Measurements from ENCODE around the gene GCNT1. TPM values are rescaled to one million over a fixed set of nuclear protein-coding genes. Genes with fewer than 3 reads are reported as not detected.
"Not testable (repeated sequence)": the region's sequence is repeated elsewhere in the genome, so short reads cannot be mapped to it uniquely, and the experiment has no call there.

GCNT1 gene
- total RNA-seq, 2 experiments from 2014 or later, result 0.36 to 0.53 TPM

DNA sequence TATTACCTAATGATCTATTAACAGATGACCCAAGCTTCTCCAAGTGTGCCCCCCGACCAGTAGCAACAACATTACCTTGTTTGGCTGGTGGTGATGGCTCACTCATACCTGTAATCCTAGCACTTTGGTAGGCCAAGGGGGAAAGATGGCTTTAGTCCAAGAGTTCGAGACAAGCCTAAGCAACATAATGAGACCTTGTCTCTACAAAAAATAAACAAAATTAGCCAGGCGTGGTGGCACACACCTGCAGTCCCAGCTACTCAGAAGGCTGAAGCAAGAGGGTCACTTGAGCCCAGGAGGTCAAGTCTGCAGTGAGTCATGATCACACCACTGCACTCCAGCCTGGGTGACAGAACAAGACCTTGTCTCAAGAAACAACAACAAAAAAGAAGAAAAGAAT, 62.9 kb downstream of the GCNT1 start:
- H3K27me3 Mint-ChIP-seq, result no peaks in the 10 kb centered on the region
- H3K36me3 Mint-ChIP-seq (ENCODE audit: low read depth), result no peaks in the 10 kb centered on the region
- Histone ChIP-seq H3K27me3 (ENCODE audit: control insufficient read depth in 1 of 2, insufficient read depth in 2 of 2, low read length in 2 of 2) (no peaks in the 10 kb centered on the region), H3K4me1 (ENCODE audit: insufficient read depth, low read length) (no peaks in the 10 kb centered on the region), H3K4me3 (ENCODE audit: low read length) (no peak overlapping the region), H3K36me3 (ENCODE audit: insufficient read depth, low read length) (no peaks in the 10 kb centered on the region), H3K9me3 (ENCODE audit: control insufficient read depth in 1 of 2, insufficient read depth in 1 of 2, low read length in 2 of 2) (no peaks in the 10 kb centered on the region), H3K27ac (ENCODE audit: low read depth in 1 of 2, low read length in 2 of 2) (no peak overlapping the region)
- ChIA-PET CTCF (no interaction called here), POLR2A (no interaction called here)
- intact Hi-C loops (cut with DNase I, micrococcal nuclease), result no loop called here
- H3K4me1 Mint-ChIP-seq (ENCODE audit: low read depth), result no peaks in the 10 kb centered on the region
- H3K9me3 Mint-ChIP-seq, result no peaks in the 10 kb centered on the region
- TF ChIP-seq, protein P1, sequence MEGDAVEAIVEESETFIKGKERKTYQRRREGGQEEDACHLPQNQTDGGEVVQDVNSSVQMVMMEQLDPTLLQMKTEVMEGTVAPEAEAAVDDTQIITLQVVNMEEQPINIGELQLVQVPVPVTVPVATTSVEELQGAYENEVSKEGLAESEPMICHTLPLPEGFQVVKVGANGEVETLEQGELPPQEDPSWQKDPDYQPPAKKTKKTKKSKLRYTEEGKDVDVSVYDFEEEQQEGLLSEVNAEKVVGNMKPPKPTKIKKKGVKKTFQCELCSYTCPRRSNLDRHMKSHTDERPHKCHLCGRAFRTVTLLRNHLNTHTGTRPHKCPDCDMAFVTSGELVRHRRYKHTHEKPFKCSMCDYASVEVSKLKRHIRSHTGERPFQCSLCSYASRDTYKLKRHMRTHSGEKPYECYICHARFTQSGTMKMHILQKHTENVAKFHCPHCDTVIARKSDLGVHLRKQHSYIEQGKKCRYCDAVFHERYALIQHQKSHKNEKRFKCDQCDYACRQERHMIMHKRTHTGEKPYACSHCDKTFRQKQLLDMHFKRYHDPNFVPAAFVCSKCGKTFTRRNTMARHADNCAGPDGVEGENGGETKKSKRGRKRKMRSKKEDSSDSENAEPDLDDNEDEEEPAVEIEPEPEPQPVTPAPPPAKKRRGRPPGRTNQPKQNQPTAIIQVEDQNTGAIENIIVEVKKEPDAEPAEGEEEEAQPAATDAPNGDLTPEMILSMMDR (IDR thresholded peaks at IDR 0.05), result no peak
- ATAC-seq (ENCODE audit: poor library complexity), result no peak
- H3K27ac Mint-ChIP-seq, result no peak overlapping the region
- no peak for DNase-seq
- H3K4me3 Mint-ChIP-seq, result no peak overlapping the region

DNA sequence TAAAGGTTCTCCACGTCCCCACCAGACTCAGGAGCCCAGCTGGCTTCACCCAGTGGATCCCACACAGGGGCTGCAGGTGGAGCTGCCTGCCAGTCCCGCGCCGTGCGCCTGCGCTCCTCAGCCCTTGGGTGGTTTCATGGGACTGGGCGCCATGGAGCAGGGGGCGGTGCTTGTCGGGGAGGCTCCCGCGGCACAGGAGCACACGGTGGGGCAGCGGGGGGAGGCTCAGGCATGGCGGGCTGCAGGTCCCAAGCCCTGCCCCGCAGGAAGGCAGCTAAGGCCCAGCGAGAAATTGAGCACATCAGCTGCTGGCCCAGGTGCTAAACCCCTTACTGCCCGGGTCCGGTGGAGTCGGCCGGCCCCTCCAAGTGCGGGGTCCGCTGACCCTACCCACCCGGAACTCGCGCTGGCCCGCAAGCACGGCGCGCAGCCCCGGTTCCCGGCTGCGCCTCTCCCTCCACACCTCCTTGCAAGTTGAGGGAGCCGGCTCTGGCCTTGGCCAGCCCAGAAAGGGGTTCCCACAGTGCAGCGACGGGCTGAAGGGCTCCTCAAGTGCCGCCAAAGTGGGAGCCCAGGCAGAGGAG, 64.7 kb downstream of the GCNT1 start:
- H3K27ac ChIP-seq (ENCODE audit: low read depth in 1 of 2, low read length in 2 of 2); H3K27ac Mint-ChIP-seq; H3K4me3 ChIP-seq (ENCODE audit: low read length); H3K4me1 ChIP-seq (ENCODE audit: insufficient read depth, low read length); H3K9me3 ChIP-seq (ENCODE audit: control insufficient read depth in 1 of 2, insufficient read depth in 1 of 2, low read length in 2 of 2); H3K36me3 ChIP-seq (ENCODE audit: insufficient read depth, low read length); ATAC-seq (ENCODE audit: poor library complexity); H3K36me3 Mint-ChIP-seq (ENCODE audit: low read depth); H3K4me3 Mint-ChIP-seq; H3K27me3 ChIP-seq (ENCODE audit: control insufficient read depth in 1 of 2, insufficient read depth in 2 of 2, low read length in 2 of 2); CTCF ChIA-PET; DNase-seq; H3K4me1 Mint-ChIP-seq (ENCODE audit: low read depth); H3K27me3 Mint-ChIP-seq; intact Hi-C loops (cut with DNase I, micrococcal nuclease); H3K9me3 Mint-ChIP-seq; POLR2A ChIA-PET: not testable (repeated sequence)

DNA sequence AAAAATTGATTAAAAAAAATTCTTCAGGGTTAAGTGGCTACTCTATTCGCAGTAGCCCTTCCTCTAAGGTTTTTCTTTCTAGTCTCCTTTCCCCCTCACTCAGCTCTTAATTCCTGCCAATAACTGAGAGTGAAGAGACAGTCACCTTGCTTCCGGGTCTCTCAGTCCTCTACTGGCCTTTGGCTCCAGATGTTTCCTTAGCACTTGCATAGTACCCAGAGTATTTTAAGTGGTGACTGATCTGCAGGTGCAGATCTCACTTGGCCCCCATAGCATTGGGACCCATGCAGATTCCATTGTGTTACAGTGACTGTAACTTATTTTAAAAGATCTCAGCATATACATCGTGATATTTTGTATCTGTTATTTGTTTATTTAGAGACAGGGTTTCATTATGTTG, 66.2 kb downstream of the GCNT1 start:
- ATAC-seq (ENCODE audit: poor library complexity) (no peak), DNase-seq (no peak)
- H3K36me3 Mint-ChIP-seq (ENCODE audit: low read depth), result no peaks in the 10 kb centered on the region
- no peak overlapping the region for H3K27ac ChIP-seq (ENCODE audit: low read depth in 1 of 2, low read length in 2 of 2)
- H3K4me1 ChIP-seq (ENCODE audit: insufficient read depth, low read length), result peaks cover 2% of the 10 kb centered on the region
- POLR2A ChIA-PET, result no interaction called here
- peaks cover 0 to 4% of the 10 kb centered on the region in 2 experiments for H3K9me3 ChIP-seq (ENCODE audit: control insufficient read depth in 1 of 2, insufficient read depth in 1 of 2, low read length in 2 of 2)
- H3K4me3 Mint-ChIP-seq, result no peak overlapping the region
- no peaks in the 10 kb centered on the region for H3K36me3 ChIP-seq (ENCODE audit: insufficient read depth, low read length)
- no peaks in the 10 kb centered on the region for H3K27me3 ChIP-seq (ENCODE audit: control insufficient read depth in 1 of 2, insufficient read depth in 2 of 2, low read length in 2 of 2)
- no peaks in the 10 kb centered on the region for H3K27me3 Mint-ChIP-seq
- H3K4me1 Mint-ChIP-seq (ENCODE audit: low read depth), result no peaks in the 10 kb centered on the region
- intact Hi-C loops (cut with DNase I, micrococcal nuclease), result no loop called here
- no peak overlapping the region for H3K27ac Mint-ChIP-seq
- no peaks in the 10 kb centered on the region for H3K9me3 Mint-ChIP-seq
- TF ChIP-seq, protein P1 (IDR thresholded peaks at IDR 0.05), result no peak
- CTCF ChIA-PET, result no interaction called here
- no peak overlapping the region for H3K4me3 ChIP-seq (ENCODE audit: low read length)

DNA sequence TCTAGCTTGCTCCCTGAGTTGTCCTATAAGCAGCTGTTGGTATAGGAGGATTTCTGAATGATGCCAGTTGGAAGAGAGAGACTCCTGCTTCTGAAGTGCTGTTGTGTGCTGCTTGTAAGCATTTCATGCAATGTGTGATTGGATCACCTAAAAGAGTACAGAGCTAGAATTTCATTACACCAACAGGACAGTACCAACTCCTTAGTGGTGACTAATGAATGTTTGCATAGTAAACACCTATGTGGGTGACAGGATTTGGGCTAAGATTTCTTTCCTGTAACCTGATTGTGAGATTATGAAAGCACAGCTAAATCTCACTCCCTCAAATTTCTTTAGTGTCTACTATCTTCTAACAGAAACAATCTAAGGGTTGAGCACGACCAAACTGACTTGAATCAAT, 67.0 kb downstream of the GCNT1 start:
- POLR2A ChIA-PET, result no interaction called here
- no peaks in the 10 kb centered on the region for H3K9me3 Mint-ChIP-seq

More for the DNA sequence above, 67.0 kb downstream of the GCNT1 start:
- ATAC-seq (ENCODE audit: poor library complexity) (no peak), DNase-seq (no peak)
- no peaks in the 10 kb centered on the region for H3K36me3 ChIP-seq (ENCODE audit: insufficient read depth, low read length)
- no peaks in the 10 kb centered on the region for H3K27me3 ChIP-seq (ENCODE audit: control insufficient read depth in 1 of 2, insufficient read depth in 2 of 2, low read length in 2 of 2)
- CTCF ChIA-PET, result no interaction called here
- Mint-ChIP-seq H3K27me3 (no peaks in the 10 kb centered on the region), H3K4me3 (no peak overlapping the region), H3K27ac (no peak overlapping the region), H3K4me1 (ENCODE audit: low read depth) (no peaks in the 10 kb centered on the region), H3K36me3 (ENCODE audit: low read depth) (no peaks in the 10 kb centered on the region)
- TF ChIP-seq, protein P1 (IDR thresholded peaks at IDR 0.05), result no peak
- H3K9me3 ChIP-seq (ENCODE audit: control insufficient read depth in 1 of 2, insufficient read depth in 1 of 2, low read length in 2 of 2), result peaks cover 0 to 4% of the 10 kb centered on the region in 2 experiments
- H3K4me1 ChIP-seq (ENCODE audit: insufficient read depth, low read length), result peaks cover 5% of the 10 kb centered on the region
- no peak overlapping the region for H3K4me3 ChIP-seq (ENCODE audit: low read length)
- H3K27ac ChIP-seq (ENCODE audit: low read depth in 1 of 2, low read length in 2 of 2), result no peak overlapping the region
- intact Hi-C loops (cut with DNase I, micrococcal nuclease), result no loop called here

All from CD4-positive, alpha-beta T cell (primary cell).